GM18873 (cell line): ENCODE results near the gene CCDC170.
"Not testable (repeated sequence)": the region's sequence is repeated elsewhere in the genome, so short reads cannot be mapped to it uniquely, and the experiment has no call there.

Experiments used
- ATAC-seq: cut with Tn5 transposase; IDR thresholded peaks from one replicate; pipeline ENCODE4 v1.9.1; 2021; ENCODE audit warnings: mild to moderate bottlenecking, moderate library complexity, moderate number of reproducible peaks; ENCODE audit not compliant: unreplicated experiment, low FRiP score

Gene CCDC170

GRCh38 chr6:151539506-151540268 is 45.9 kb downstream of the CCDC170 start:
- no peak for ATAC-seq

DNA sequence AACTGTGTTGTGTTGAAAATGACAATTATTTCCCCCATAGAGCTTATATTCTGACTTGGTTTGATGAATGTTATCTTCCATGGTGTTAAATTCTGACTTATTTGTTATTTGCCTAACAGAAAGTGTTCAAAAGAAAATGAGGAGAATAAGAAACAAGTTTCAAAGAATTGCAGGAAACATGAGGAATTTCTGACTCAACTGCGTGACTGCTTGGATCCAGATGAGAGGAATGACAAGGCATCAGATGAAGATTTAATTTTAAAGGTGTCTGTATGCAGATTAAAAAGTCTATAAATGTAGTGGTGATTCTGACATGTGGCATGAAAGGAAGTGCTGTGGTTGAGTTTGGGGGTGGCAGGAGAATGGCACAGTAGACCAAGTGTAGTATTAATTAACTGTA is 50.6 kb downstream of the CCDC170 start:
- no peak for ATAC-seq

DNA sequence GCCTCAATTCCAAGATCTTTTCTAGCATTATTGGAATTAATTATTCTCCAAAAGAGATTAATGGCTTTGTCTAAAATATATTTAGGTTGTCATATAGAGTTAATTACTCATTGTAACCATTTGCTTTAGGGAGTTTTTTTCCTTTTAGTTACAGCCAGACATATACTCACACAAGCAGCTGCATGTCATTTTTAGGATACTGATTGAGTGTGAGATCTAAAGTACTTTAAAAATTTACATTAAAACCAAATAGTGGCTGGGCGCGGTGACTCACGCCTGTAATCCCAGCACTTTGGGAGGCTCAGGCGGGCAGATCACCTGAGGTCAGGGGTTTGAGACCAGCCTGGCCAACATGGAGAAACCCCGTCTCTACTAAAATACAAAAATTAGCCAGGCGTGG is 51.1 kb downstream of the CCDC170 start:
- ATAC-seq, result not testable (repeated sequence)

DNA sequence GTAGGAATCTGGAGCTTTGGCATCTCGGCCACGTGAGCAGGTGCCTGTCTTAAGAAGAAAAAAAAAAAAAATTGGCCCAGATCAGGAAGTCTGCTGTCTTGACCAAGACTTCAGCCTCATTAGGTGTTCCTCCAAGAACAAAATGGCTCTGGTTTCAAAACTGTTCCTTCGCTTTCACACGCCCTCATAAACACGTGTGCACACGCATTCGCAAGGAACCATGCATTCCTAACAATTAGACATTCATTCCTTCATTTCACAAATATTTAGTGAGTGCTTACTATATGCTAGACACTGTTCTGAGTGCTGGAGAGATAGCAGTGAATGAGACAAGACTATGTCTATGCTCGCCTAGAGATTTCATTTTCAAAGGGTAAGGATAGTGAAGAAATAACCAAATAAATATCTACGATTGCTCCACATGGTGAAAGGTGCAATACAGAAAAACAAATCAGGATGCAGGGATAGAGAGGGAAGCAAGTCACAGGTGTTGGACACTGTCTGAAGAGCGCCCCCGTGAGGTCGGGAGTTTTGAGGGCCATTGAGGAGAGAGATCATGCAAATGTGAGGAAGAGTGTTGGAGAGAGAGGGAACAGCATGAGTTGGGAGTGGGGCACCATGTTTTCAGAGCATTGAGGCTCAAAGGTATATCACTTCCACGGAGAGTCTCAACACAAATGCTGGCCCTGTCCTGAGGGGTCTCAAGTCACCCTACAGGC is 53.3 kb downstream of the CCDC170 start:
- ATAC-seq, result no peak

DNA sequence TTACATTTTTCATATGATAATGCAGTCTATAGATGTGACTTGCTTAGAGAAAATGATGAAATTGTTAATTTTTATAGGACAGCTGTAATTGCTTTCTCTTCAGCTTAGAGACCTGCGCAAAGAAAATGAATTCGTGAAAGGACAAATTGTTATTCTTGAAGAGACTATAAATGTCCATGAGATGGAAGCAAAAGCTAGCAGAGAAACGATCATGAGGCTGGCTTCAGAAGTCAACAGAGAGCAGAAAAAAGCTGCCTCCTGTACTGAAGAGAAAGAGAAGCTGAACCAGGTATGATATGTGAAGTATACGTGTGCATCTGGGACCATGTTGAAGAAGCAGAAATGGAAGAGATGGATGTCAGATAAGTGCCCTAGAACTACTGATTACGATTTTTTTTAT is 54.4 kb downstream of the CCDC170 start:
- no peak for ATAC-seq

DNA sequence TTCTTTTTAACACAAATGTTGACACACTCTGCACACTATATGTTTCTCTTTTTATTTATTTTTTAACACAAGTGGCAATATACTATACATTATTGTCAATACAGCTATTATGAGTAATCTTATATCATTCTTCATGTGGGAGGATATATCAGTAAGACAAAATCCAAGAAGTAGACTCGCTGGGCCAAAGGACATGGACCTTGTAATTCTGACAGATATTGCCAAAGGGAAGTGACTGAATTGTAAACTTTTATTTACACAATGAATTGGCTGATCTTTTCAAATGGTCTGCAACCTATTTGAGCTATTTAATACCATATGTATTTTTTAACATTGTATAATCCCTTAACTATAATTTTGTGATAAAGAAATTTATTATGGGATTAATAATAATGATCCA is 56.0 kb downstream of the CCDC170 start:
- ATAC-seq, result no peak

DNA sequence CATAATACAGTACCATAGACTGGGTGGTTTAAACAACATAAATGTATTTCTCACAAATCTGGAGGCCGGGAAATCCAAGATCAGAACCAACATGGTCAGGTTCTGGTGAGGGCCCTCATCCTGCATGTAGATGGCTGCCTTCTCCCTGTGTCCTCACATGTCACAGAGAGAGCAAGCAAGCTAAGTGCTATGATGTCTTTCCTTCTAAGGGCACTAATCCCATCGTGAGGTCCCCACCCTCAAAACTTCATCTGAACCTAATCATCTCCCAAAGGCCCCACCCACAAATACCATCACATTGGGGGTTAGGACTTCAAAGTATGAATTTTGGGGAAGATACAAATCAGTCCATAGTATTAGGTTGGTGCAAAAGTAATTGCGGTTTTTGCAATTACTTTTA is 56.8 kb downstream of the CCDC170 start:
- no peak for ATAC-seq

GRCh38 chr6:151551223-151551857 is 57.5 kb downstream of the CCDC170 start:
- no peak for ATAC-seq

DNA sequence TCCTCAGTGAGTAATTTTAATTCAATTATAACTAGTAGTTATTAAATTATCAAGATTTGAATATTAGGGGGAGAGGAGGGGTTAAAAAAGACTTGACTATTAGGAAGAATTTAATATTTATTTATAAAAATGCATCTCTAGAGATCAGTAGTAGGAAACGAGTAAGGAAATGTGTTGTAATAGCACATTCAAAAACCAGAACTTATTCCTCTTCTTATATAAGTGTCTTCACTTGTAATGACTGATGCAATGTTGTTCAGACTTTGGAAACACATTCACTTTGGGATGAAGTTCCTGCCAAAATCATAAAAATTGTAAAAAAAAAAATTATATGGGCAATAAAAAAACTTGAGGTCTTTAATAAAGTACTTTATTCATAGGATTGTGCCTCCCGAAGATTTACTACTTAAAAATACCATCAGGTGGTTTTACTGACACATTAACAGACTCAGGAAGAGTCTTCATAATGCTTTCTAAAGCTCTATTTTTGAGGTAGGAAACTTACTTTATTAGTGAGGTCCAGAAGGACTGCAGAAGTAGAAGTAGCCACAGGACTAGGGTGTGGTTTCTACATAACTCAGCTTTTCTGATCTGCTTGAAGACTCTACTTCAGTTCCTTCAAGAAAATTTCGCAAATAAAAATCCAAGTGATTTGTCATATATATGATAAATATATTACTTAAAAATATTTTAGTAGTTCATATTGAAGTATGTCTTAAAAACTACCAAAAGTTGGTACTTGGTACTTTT is 59.8 kb downstream of the CCDC170 start:
- no peak for ATAC-seq

DNA sequence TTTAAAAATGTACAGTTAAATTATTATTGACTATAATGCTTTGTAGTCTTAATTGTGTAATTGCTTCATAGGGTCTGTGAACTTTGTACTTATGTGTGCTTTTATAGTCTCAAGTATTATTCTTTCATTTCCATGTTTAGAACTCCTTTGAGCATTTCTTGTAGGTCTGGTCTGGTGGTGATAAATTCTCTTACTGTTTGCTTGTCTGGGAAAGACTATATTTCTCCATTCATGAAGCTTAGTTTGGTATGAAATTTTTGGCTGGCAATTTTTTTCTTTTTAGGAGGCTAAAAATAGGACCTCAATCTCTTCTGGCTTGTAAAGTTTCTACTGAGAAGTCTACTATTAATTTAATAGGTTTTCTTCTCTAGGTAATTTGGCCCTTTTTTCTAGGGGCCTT is 67.4 kb downstream of the CCDC170 start:
- no peak for ATAC-seq

GRCh38 chr6:151564654-151565053 is 70.8 kb downstream of the CCDC170 start:
- ATAC-seq, result no peak

DNA sequence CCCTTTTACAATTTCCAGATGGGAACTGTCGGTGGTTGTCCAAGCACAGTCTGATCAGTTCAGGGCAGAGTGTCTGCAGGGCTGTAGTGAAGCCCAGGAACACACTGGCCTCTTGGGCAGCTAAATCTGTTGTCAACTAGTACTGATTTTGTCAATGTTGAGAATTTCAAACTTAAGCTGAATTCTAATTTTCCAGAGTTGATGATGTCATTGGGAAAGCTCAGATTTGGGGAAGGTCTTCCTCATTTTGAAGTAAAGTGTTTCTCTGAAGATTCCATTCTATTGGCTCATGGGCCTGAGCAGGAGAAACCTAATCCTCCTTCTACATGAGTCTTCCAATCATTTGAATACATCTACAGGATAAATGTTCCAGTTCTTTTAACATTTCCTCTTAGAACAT is 72.1 kb downstream of the CCDC170 start:
- ATAC-seq, result no peak

- ATAC-seq, result no peak
Observed at GRCh38 chr6:151566557-151566956, 72.7 kb downstream of the CCDC170 start.

DNA sequence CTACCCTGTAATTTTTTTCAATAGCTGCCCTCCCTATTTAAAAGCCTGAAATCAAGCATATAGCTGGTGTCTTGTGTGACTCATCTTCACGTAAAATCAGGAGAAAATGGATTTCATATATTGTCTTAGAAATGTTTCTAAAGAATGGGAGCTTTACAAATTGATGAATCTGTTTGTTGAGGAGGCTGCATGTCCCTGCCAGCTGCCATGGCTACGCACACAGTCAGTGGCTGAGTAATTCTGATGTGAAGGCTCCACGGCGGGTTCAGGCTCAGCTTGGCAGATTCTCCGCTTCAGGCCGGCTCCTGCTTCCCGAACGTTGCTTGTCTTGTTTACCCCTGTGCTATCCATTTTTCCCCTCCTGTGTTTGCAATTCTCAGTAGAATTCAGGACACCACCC is 82.8 kb downstream of the CCDC170 start:
- no peak for ATAC-seq

DNA sequence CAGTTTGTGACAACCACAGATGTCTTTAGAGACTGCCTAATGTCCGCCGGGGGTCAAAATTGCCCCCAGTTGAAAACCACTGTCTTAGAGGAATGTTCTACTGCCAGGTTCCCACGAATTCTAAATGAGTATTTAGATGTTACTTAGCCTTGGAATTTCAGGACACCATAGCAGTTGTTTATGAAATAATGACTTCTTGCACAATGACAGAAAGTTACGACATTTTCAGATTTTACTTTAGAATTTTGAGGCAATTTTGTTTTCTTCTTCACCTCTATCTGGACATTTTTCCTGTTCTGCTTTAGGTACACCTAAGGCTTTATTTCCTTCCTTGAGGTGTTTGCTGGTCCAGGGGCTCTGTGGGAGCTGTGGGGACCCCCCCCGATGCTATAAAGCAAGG is 83.4 kb downstream of the CCDC170 start:
- no peak for ATAC-seq

- ATAC-seq, result no peak
Observed at GRCh38 chr6:151585741-151586140, 91.9 kb downstream of the CCDC170 start.

GRCh38 chr6:151589667-151590066 is 95.8 kb downstream of the CCDC170 start:
- ATAC-seq, result no peak

DNA sequence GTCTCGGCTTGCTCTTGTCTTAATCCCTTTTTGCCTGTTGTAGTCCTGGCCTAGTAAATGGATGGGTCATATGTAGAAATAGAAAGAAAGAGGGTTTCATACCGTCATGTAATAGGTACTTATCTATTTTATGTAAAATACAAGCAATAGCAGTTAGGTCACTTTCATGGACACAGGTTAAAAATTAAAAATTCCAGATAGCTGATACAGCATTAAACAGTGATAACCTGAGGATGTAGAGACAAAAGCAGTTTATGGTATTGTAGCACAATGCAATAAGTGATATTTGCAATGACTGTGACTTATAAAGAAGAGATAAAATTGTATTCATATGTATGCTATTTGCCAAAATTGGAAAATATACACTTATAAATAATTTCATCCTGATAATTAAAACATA is 96.9 kb downstream of the CCDC170 start:
- no peak for ATAC-seq

- ATAC-seq, result no peak
Observed at GRCh38 chr6:151592449-151593159, 98.8 kb downstream of the CCDC170 start.

- no peak for ATAC-seq
Observed at GRCh38 chr6:151609146-151609902, 115.5 kb downstream of the CCDC170 start.
